Stimulated activated CD4-positive, alpha-beta T cell treated with anti-CD3 and anti-CD28 coated beads, TNF-alpha, amount 100 ng/mL, for 1 hour (primary cell): ENCODE measurements around the gene VTA1.
"Not testable (repeated sequence)": the region's sequence is repeated elsewhere in the genome, so short reads cannot be mapped to it uniquely, and the experiment has no call there.

Experiments used
- DNase-seq, 3 donors: peaks; one replicate each; pipeline ENCODE4 v3.0.0-alpha.2; 2020; ENCODE audit warnings: low read depth in 3 of 3, low spot score in 1 of 3

VTA1 gene

GRCh38 chr6:142225115-142225514 is 78.1 kb downstream of the VTA1 start:
- DNase-seq: no peak

DNA sequence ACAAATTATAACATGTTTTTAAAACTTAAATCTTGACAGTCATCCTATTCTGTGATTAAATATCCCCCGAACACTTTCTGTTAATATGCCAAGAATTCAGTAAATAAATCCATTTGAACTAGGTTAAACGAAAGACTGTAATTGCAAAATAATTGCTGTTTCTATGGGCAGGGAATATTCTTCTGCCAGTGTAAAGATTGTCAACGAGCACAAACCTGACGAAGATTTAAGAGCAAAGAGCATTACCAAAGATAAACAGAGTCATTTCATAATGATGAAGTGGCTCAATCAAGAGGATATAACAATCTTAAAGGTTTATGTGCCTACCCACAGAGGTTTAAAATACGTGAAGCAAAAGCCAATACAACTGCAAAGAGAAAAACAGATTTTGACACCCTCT is 78.5 kb downstream of the VTA1 start:
- no peak for DNase-seq

GRCh38 chr6:142226731-142227130 is 79.7 kb downstream of the VTA1 start:
- DNase-seq: no peak

- DNase-seq: not testable (repeated sequence)
These were observed 82.6 kb downstream of the VTA1 start for GRCh38 chr6:142229518-142230270.

- DNase-seq: not testable (repeated sequence)
These were observed 85.4 kb downstream of the VTA1 start for GRCh38 chr6:142232206-142233044.

- no peak for DNase-seq
These were observed 87.1 kb downstream of the VTA1 start for GRCh38 chr6:142233945-142234682.

DNA sequence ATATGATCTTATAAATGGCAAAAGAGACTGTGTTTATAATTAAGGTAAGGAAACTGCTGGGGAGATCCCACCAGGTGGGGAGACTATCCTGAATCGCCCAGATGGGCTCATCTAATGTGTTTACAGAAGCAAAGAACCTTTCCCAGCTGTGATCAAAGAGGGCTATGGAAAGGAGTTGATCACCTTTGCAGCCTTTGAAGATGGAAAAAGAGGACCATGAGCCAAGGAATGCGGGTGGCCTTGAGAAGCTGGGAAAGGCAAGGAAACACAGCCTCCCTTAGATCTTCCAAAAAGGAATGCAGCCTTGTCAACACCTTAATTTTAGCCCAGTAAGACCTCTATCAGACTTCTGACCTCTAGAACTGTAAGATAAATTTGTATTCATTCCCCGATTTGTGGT is 88.2 kb downstream of the VTA1 start:
- DNase-seq: no peak

DNA sequence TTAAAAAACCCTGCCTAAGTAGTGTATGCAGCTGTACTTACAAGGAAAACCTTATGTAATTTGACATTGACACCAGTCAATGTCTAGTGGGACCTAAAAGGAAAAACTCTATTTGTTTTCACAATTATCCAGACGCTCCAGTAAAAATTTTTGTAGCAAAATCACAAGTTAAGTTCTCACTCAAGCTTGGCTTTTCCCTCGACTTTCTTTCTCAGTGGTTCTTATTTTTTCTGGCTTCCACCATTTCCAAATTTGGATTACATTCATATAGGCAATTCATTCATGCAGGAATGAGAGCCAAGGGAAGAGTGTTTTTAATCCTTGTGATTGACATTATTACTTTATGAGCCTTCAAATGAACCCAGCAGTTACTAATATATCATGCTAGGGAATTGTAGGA is 88.7 kb downstream of the VTA1 start:
- DNase-seq: no peak

DNA sequence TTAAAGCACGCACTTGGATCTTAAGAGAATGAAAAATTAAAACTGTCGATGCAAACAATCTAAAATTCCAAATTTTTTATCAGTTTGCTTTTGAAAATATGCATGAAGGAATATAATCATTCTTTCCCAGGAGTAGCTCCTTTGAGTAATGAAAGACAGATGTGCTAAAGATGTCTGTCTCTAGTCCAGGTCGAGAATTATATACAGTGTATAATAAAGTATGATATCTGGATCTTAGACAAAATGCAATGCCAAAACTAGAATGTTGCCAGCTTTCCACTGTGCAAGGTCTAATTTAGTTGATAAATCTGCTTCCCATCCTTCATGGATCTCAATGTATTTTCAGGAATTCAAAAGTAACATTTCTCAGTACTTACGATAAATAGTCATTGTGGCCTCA is 89.6 kb downstream of the VTA1 start:
- DNase-seq: no peak

DNA sequence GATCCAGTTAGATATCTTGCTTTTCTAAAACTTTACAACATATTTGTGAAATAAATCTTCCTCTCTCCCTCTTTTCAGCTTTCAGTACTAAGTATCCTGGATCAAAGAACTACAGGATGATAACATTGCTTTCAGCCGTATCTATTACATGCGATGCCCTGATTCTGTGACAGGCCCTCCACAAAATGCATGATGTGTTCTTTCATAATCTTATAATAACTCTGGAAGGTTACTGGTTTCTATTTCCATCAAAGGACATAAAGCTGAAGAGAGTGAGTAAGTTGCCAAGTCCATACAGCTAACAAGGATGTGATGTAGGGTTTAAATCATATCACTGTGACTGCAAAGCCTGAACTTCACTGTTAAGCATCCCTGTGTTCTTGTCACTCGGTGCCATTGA is 91.8 kb downstream of the VTA1 start:
- no peak for DNase-seq

GRCh38 chr6:142240179-142240578 is 93.1 kb downstream of the VTA1 start:
- no peak for DNase-seq

DNA sequence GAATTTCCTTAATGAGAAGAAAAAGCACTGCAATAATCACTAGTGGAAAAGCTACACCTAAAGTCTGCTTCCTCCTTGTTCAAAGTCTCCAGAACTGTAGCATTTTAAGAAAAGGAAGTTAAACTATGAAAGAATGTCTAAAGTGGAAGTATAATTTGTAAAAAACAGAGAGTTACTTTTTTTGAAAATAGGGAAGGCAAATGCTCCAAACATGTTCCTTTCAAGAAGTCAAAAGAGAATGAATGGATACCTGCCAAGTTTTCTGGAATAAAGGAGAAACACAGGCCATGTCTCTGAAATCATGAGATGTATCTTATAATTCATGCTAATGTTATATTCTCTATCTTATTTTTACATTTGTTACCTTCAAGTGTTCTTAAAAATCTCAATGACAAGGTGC is 94.0 kb downstream of the VTA1 start:
- no peak for DNase-seq

- DNase-seq: no peak
These were observed 95.2 kb downstream of the VTA1 start for GRCh38 chr6:142242269-142242668.

- no peak for DNase-seq
These were observed 99.9 kb downstream of the VTA1 start for GRCh38 chr6:142246960-142247359.

GRCh38 chr6:142249266-142249665 is 102.2 kb downstream of the VTA1 start:
- DNase-seq: no peak

DNA sequence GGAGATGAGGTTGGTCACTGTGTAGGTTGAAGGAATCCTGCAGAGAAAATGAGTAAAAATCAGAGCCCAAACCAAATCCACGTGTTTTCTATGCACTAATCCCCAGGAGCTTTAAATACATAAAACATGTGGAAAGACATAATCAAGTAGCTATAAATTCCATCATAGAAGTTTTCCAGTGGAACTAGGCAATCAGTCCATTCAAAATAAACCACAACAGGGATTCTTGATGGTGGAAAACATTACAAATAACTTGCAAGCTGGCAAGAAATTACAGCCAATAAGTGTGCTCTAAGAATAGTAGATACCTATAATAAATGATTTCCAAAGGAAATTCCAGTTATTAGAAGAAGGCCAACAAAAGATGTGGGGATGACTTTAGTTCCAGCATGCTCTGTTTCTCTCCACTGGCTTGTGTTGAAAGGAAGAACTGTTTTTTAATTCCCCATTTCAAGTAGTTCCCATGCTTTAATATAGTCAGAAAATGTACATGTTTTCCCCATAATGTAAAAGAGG is 104.9 kb downstream of the VTA1 start:
- no peak for DNase-seq

- no peak for DNase-seq
These were observed 107.5 kb downstream of the VTA1 start for GRCh38 chr6:142254513-142254912.

DNA sequence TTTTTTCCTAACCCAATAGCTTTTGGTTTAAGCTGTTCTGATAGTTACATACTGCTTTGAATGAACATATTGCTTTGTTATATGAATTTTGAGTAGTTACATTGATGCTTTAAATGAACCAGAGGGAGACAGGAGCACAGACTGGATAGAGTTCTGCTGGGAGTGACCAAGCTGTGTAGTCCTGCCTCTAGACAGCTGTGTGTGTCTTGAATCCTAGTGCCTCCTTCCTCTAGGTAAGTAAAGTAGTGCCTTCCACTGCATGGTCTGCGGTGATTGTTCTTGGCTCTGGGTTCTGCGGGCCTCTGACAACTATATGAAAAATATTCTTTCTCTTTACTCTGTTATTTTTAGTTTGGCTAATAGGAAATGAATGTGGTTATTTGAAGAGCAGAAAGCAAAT is 108.7 kb downstream of the VTA1 start:
- DNase-seq: no peak

- DNase-seq: no peak
These were observed 111.2 kb downstream of the VTA1 start for GRCh38 chr6:142258305-142258704.

- DNase-seq: no peak
These were observed 111.7 kb downstream of the VTA1 start for GRCh38 chr6:142258757-142259156.

DNA sequence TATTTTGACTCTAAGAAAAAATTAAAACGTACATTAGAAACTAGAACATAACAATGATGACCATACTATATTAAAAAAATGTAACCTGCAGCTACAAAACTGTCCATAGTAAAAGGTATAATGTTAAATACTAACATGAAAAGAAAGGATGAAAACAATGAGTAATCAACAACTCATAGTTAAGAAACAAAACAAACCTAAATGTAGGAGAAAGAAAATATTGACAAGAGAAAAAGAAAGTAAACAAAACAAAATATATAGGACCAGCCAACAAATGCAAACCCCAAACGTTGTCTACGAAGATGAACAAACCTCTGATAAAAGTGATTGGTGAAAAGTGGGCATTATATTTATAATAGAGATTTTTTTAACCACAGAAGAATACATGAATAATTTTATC is 113.7 kb downstream of the VTA1 start:
- DNase-seq: no peak

DNA sequence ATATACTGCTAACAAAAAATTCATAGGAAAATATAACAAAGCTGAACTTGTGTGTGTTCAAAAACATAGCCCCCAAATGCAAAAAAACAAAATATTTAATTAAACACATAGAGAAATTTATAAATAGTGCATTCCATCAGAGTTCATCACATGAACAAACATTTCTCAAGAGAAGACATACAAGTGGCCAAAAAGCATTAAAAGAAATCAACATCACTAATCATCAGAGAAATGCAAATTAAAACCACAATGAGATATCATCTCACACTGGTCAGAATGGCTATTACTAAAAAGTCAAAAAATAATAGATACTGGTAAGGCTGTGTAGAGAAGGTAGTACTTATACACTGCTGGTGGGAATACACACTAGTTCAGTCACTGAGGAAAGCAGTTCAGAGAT is 115.2 kb downstream of the VTA1 start:
- DNase-seq: no peak
